SHP77 treated with DMSO at 0.1 percent for 48 hours (cell line): ENCODE measurements around the gene FTO.

Source experiments
- DNase-seq: peaks from one replicate; lab custom pipeline; 2025; lab: John Stamatoyannopoulos, UW

FTO gene

DNA sequence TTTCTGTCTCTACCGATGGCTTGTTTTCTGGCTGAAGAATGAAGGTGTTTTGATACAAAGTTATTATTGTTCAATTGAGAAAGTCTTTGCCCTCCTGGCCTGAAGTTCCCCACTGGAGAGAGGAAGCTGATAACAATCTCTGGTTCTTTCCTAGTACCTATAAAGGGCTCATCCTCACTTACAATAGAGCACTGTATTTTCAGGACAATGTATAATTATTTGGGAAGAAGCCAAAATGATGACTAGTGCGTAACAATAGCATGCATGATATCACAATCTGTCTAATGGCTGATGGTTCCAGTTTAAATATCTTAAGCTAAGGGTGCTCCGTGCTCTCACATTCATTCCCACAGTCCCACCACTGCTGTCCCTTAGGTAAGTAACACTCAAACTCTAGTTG, 351.9 kb downstream of the FTO start:
- no peak for DNase-seq

DNA sequence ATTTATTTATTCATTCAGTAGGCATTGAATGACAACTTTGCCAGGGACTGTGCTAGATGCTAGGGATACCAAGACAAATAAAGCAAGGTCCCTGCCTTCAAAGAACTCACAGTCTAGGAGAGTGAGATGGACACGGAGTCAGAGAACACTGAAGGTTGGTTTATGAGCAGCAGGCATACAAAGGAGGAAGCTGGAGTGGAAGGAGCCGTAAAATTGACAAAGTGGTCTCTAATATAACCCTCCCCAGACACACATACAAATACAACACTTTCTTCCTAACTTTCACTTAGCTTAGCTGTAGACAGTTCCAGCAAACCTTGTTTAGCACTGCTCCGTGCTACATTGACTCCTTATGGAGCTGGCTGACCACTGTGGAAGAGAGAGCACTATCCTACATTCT, 353.0 kb downstream of the FTO start:
- DNase-seq = no peak

DNA sequence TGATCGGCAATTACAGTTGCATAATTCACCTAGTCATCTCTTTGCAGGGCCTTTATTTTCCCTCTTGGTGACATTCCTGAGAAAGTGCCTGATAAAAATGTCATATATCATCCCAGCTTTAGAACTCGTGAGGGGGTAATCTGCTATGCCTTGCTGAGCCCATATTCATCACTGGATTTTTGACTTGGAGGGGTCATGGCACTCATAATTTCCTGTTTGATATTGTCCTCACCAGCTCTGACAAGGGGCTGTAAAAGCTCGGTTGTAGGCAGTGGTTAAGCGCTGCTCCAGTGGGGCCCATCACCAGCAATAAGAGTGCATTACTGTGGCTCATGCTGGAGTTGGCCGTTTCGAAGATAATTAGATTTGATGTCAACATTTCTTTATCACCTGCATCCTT, 355.4 kb downstream of the FTO start:
- no peak for DNase-seq

DNA sequence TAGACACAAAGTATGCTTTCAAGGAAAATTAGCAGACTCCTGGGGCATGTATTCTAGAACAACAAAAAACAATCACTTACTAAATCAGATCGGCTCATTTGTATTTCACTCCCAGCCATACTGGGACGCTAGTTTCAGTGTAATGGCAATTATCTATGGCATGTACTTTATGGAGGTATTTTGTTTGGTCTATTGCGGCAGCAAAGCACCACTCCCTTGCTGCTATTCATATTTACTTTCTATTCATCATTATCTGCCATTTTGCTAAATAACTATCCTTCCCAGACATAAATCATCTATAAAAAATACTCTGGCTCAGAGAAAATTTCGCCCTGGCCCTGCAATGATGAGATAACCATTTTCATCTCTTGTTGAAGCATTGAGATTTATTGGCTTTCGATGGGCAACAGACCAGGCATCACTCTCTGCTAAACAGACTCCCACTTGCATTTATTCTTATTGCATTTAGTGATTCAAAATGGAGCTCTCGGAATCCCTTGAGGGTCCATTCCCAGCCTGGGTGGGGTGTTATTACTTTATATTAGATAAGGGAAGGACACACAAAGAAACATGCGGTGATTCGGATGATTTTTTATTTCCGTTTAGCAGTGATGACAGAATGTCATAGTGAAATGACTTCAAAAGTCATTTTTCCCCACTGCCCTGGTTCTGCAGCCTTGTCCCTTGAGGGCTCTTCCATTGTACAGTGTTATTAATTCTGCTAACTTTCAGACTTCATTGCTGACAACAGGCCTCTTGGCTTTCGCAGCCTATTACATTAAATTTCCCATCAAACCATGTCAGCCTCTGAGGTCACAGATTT, 356.9 kb downstream of the FTO start:
- peak; percentile 13 for DNase-seq

DNA sequence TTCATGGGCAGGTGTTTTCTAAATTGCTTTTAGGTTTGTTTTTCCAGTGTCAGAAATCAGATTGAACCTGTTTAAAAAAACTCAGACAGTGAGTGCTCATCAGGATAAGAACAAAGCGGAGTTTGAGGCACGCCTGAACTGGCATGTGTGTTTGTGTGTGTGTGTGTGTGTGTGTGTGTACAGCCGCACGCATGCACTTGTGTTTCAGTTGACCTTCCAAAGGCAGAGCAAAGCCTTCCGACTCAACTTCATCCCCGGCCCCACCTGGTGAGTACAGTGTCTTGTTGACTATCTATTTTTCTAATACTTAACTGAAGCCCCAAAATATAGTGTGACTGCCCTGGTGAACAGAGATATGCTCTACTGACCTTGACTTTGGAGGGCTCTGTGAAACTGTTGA, 357.5 kb downstream of the FTO start:
- peak; percentile 37 for DNase-seq

DNA sequence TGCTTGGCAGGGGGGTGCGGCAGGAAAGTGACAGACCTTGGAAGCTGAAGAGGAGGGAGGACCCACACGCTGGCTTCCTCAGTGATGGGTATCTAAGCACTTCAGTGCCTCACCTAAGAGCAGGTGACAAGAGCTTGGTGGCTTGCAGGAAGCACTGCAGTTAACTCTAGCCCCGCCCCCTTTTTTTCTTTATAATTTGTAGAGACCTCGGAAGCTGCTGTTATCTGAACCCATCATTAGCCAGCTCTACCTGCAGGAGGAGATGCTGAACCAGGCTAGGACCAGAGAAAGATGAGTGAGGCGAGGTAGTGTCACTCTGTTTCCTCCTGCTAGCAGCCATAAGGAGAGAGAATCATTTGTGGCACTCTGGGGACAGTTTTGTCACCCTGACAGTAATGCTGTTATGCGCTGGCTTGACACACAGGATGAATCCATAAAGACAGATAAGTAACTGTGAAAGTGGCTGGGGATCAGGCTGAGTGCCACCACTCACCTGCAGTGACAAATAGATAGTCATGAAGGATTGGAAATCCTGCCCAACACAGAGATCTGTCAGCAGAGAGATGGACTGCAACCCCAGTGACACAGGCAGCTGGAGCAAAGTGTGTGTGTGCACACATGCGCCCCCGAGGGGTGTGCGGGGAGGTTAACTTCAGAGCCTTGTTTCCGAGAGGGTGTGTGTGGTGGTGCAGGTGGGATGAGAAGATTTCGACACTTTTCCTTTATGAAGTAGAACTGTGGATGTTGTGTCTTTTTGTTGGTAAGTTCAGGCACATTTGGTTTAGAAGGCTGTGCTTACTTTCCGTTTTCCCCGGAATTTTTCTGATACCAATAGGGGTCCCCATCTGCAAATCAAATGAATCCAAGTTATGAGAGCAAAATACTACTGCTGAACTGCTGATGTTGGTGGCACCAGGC, 358.7 kb downstream of the FTO start:
- DNase-seq = no peak

DNA sequence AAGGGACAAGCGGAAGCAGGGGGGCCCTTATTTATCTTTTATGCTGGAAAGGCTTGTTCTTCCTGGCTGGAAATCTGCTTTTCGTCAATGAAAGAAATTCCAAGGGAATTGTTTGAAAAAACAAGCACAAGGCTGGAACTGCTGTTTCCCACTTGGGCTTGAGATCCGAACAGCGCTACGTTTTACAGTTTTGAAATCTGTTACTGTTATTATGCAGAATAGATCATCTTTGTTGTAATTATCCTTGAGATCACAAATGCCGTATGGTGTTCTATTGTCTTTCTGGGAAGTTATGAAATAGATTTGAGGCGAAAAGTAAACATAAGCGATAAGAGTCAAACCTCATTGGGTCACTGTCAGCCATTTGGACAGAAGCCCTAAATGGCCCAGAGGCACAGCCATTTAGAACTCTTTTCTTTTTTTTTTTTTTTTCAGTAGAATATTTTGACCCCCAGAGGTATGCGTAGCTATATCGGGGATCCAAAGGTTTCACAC, 359.4 kb downstream of the FTO start:
- DNase-seq = no peak

DNA sequence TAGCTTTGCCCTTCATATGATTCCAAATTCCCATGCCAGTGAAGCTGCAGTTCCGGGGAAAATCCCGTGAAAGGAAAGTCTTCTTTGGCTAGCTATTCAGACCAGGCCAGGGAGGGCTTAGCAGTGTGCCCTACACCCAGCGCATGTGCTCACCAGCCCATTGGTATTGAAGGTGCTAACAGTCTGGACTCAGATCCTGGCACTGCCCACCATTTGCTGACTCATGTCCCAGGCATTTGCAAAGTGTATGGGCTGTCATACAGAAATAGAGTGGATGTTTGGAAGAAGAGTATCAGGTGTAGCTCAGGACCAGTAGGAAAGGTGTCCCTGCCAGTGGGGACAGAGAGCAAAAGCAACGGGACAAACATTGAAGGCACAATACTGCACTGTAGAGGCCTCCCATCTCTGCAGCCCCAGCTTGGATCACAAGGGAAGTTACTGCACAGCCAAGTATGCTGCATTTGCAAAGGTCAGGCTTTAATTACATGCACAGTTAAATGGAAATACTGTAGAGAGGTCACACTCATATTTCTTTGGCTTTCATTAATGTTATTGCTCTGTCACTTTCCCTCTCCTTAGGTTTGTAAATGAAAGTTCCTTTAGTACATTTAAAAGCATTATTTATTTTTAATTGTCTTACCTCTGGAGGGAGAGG, 362.6 kb downstream of the FTO start:
- DNase-seq = no peak

DNA sequence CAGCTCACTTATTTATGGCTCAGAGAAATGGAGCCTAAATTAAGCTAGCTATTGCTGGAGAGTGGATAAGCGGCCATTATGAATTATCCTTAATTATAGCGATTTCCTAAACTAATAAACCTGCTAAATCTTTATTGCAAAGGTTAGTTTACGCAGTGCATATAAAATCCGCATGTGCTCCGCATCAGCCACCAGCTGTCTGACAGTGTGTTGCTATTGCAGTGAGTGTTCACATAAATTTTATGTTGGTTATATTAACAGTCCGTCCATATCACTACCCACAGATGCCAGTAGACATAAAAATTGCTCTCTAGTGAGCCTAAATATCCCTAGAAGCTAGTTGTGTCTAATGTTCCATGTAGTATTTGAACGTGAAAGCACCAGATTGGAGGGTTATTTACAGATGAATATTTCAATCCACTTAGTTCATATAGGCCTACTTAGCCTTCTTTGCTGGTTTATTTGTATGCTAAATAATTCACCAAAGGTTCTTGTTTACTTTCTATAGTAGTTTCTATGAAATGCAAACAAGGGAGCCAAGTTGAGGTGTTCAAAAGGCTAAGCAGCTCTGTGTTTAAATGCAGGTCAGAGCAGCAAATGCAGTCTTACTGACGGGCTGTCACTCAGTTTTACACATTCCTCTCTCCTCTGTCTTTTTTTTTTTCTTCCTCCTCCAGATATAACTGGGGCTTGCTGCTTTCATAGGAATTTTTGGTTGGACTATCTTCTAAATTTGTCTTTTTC, 363.5 kb downstream of the FTO start:
- no peak for DNase-seq

DNA sequence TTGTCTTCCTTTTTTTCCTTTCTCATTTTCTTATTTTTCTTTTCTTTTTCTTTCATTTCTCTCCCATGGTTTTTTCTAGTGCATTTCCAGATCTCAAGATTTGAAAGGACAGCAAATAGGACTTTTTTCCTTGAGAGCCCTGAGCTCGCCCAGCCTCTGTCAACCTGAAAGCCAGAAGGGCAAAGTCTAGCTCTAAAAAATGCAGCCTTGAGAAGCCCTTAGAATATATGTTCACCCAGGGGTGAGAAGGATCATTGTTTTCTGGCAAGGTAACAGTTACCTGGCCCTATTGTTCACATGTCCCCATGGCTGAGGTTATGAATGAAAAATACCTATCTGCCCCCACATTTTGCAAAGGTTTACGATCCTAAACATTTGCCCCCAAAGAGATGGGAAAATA, 364.3 kb downstream of the FTO start:
- DNase-seq = no peak

DNA sequence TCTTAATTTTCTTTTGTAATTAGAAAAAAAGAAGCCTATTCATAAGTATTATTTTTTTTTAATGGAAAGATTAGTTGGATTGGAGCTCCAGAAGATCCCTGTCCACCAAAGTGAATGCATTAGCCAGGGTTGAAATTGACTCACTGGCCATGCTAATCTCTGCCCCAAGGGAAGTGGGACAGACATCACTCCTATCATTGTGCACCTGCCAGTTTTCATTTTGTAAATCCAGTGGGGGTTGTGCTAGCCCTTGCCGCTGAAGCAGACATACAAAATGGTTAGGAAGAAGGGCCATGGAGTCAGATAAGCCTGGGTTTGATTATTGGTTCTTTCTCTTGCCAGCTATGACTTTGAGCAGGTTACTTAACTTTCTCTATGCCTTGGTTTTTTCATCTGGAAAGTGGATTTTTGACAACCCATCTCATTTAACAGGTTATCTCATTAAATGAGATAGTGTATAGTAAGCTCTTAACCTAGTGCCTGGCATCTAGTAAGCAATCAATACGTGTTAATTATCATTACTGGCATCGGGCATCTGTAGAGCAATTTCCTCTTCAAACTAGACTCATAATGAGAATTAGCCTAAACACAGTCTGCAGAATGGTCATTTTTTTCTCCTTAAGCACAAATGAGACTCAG, 365.8 kb downstream of the FTO start:
- DNase-seq = no peak

DNA sequence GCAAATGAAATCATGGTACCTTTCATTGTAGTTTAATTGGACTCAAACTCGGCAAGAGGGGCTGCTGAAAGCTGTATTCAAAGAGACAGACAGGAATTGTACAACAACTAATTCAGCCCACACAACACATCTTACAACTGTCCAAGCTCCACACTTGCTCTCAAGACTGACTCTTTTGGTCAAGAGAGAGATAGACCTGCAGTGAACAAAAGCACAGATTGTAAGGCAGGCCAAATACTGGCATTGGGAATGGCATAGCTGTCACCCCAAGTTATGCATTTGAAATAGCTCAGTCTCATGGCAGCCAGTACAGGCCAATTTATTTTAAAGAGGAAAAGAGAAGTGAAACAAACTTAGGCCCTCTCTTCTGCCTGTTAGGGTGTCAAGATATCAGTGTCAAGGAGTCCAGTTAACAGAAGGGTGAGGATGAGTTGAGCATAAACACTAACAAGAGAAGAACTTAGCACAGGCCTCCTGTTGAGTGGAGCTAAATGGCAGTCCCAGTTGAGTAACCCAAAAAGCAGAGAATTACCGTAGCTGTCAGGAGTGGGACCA, 366.9 kb downstream of the FTO start:
- DNase-seq = no peak

DNA sequence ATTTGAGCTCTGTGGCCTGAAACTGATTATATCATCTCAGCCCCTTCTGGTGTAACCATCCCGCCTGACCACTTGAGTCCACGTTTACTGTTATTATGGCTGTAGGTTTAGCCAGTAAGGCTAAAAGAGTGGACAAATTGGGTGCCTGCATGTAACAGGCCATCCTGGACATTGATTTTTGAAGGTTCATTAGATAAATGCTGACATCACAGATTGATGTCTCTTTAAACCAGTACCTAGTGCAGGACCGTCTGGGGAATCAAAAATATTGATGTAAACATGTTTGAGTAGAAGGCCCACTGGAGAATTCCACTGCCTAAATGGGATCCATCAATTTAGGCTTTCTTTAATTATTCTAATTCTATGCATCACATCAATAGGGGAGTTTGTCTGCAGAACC, 367.6 kb downstream of the FTO start:
- no peak for DNase-seq

DNA sequence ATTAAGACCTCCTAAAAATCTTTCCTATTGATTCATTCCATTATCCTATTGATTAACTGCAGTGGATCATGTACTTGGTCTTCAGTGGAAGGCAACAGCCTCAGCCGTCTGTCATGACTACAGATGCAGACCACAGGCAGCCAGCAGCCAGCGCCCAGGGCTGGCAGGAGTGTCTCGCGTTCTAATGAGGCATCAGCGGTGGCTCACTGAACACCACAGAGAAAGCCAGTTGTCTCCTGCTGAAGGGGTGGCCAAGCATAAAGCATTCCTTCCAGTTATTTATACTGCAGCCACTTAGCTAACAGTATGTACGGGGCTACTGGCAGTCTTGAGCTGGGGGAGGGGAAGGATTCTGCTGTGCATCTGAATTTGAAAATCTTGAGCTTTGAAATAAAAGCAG, 368.3 kb downstream of the FTO start:
- DNase-seq = no peak

DNA sequence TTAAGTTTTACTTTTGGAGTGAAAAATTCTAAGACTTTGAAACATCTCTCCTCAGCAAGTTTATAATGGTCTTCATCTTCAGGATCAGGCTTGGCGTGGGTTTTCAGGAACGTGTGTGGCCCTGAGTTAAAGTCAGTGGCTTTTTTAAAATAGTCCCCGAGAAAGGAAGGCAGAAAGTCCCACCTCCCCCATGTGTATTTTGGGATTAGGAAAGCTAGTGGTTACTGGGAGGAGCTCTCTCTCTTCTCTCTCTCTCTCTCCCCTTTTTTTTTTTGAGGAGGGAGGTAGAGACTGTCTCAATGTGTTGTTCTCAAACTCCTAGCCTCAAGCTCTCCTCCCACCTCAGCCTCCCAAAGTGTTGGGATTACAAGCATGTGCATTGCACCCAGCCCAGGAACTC, 369.4 kb downstream of the FTO start:
- no peak for DNase-seq

DNA sequence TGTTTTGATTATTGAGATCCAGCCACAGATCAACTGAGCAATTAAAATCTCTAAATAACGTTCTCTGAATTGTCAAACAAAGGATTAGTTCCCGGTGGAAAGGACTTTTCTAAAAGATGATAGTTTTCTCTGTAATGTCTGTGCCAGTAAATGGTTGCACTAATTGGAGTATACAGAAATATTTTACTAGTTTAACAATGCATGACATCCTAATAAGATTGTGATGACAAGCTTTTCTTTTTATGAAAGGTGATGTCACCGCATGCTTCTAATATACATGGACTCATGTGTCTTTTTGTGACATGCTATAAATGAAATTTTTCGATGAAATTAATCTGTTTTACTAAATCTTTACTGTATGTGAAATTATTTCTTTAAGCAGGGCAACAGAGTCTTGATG, 371.5 kb downstream of the FTO start:
- no peak for DNase-seq

DNA sequence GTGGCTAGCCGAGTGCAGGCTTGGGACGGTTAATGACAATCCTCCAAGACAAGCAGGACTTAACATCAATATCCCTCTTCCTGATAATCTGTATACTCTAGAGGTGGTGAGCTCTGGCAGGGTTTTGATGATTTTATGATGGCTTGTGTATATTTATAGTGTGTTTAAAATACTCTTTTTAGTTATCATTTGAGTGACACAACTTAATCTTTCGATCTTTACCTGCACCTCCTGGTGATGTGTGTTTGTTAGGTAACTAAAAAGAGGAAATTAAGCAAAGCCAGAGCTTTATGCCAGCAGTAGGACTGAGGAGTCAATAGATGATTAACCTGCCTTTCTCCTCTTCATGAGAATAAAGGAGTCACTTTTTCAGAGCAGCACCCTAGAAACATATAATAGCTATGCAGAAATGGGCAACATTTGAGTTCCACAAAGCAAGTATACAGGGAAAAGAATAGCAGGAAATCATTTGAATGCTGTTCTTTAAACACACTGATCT, 372.1 kb downstream of the FTO start:
- no peak for DNase-seq

DNA sequence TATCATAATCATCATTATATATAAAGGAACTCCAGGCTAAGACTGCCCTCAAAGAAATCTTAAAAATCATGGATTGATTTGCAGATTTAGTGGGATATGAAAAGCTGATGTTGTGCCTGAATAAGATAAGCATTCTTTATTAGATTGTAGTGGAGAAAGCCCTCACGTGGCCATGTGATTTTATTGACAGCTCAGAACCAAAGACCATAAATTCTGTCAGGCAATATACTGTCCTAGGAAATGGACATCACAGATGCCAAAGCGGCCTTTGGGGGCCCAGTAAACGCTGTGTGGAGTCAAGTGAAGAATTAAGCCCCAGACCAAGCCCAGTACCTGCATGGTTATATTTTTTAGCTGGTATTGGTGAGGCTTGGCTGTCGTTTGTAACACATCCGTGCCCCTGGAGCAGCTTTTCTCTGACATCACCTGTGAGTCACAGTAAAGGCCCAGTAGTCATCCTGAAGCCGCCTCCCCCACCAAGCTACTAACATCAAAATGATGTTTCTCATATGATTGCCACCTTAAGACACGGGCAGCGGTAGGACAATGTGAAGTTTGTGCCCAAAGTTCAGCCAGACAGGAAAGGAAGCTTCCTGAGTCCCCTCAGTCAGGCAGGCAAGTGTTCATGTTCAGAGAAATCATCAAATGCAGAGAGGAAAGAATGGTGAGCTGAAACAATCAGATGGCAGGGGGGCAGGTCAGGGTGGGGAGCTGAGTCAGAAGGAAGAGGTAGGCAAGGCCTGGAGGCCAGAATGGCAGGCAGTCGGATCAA, 373.3 kb downstream of the FTO start:
- DNase-seq = no peak

DNA sequence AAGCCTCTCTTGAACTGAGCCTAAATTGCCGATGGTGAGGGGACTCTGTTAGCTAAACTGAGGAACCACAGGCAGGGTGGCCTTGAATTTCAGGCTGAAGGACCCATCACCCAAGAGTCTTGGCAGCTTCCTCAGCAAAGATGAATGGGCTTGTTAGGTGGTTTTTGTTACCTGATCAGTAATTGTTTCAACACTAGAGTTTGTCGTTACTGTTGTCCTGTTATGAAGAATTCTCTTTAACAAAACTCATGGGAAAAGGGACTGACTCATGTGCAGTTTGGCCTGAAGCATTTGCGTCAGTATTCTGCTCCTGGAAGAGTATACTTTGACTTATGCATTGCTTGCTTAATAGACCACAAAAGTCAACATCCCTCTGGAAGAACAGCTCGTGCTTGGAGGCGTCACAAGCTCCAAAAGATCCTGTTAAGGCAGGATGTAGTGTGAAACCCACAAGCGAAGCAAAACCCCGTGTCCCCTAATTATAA, 376.6 kb downstream of the FTO start:
- no peak for DNase-seq

DNA sequence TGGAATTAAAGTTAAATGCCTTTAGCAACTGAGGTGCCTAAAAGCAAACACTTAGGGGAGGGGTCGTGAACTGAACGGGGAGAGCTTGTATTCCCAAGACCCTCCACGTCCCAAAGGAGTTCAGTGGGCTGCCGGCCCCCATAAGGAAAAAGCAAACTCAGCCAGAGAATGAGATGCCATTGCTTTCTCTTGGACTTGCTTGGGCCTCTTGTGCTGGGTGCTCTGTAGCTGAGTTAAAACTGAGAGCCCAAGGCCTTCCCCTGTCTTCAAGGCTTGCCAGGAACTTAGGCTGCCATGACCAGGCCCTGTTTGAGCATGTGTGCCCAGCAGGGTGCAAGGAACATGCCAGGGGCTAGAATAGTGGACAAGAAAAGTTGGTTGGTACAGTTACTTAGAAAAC, 382.8 kb downstream of the FTO start:
- no peak for DNase-seq
